ENCODE results near the gene GALNT4.

GALNT4 gene

GRCh38 chr12:89529738-89530137 is 5.1 kb upstream of the GALNT4 start:
- DNase-seq (ENCODE audit: low read depth) = no peak

GRCh38 chr12:89528434-89528833 is 3.8 kb upstream of the GALNT4 start:
- no peak for DNase-seq (ENCODE audit: low read depth)

GRCh38 chr12:89525824-89526770 is 1.5 kb upstream of the GALNT4 start, which contains the start of gene POC1B:
Gene POC1B (minus strand): TSS chr12:89526047. CDS start chr12:89525895, 152 bp downstream.
- peak; percentile 36 for DNase-seq (ENCODE audit: low read depth)

- no peak for DNase-seq (ENCODE audit: low read depth)
Observed at GRCh38 chr12:89525305-89525823, 768 bp upstream of the GALNT4 start.

GRCh38 chr12:89523843-89524540 is 604 bp downstream of the GALNT4 start:
- no peak for DNase-seq (ENCODE audit: low read depth)

GRCh38 chr12:89523393-89523792 is 1.2 kb downstream of the GALNT4 start:
- no peak for DNase-seq (ENCODE audit: low read depth)

GRCh38 chr12:89521364-89522223 is 3.0 kb downstream of the GALNT4 start:
- DNase-seq (ENCODE audit: low read depth) = no peak

- DNase-seq (ENCODE audit: low read depth) = no peak
Observed at GRCh38 chr12:89517720-89518119, 6.9 kb downstream of the GALNT4 start.

GRCh38 chr12:89516633-89517032 is 8.0 kb downstream of the GALNT4 start:
- no peak for DNase-seq (ENCODE audit: low read depth)

GRCh38 chr12:89514751-89515150 is 9.8 kb downstream of the GALNT4 start:
- DNase-seq (ENCODE audit: low read depth) = no peak

- DNase-seq (ENCODE audit: low read depth) = no peak
Observed at GRCh38 chr12:89513544-89513943, 11.1 kb downstream of the GALNT4 start.

- no peak for DNase-seq (ENCODE audit: low read depth)
Observed at GRCh38 chr12:89507015-89507824, 17.4 kb downstream of the GALNT4 start.

GRCh38 chr12:89506050-89506449 is 18.5 kb downstream of the GALNT4 start:
- no peak for DNase-seq (ENCODE audit: low read depth)

- no peak for DNase-seq (ENCODE audit: low read depth)
Observed at GRCh38 chr12:89504560-89505346, 19.8 kb downstream of the GALNT4 start.

- DNase-seq (ENCODE audit: low read depth) = no peak
Observed at GRCh38 chr12:89501793-89502192, 22.8 kb downstream of the GALNT4 start.

- no peak for DNase-seq (ENCODE audit: low read depth)
Observed at GRCh38 chr12:89499857-89500256, 24.7 kb downstream of the GALNT4 start.

- DNase-seq (ENCODE audit: low read depth) = no peak
Observed at GRCh38 chr12:89497467-89497866, 27.1 kb downstream of the GALNT4 start.

GRCh38 chr12:89497005-89497404 is 27.6 kb downstream of the GALNT4 start:
- no peak for DNase-seq (ENCODE audit: low read depth)

GRCh38 chr12:89494411-89495231 is 30.0 kb downstream of the GALNT4 start:
- no peak for DNase-seq (ENCODE audit: low read depth)

Measured in stimulated activated CD8-positive, alpha-beta memory T cell treated with anti-CD3 and anti-CD28 coated beads, Interleukin-15, amount 100 ng/mL, for 1 hour (primary cell).